ENCODE data around the gene UST.

Gene UST

DNA sequence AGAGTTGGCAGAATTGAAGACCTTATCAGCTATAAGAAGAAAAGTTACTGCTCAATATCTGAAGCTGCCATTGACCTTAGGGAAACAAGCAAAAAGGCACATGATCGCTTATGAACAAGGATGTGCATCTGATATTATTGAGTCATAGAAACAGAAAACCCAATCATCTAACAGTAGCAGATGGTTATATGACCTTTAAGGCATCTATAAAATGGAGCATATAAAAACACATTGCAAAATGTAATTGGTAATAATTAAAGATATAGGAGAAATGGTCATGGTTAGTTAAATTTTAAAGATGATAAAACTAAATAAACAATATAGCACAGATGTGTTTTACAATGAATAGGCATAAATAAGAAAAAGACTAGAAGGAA, 310.6 kb downstream of the UST start:
- CTCF ChIA-PET: interaction anchor here (0.6 kb wide), 1 partner anchor 453 kb away, joined by 3 read pairs; no protein-coding TSS in a partner anchor
- TF ChIP-seq HDGF (IDR thresholded peaks at IDR 0.05; ENCODE audit: borderline replicate concordance) (no peak), CTBP1 (IDR thresholded peaks at IDR 0.05; ENCODE audit: borderline replicate concordance) (no peak), NFRKB (IDR thresholded peaks at IDR 0.05) (no peak), BHLHE40 (IDR thresholded peaks at IDR 0.05; ENCODE audit: borderline replicate concordance) (no peak), L3MBTL2 (conservative IDR thresholded peaks at IDR 0.05) (no peak), ARNT (IDR thresholded peaks at IDR 0.05) (no peak), SUZ12 (IDR thresholded peaks at IDR 0.05) (no peak), FOXA1 (IDR thresholded peaks at IDR 0.05) (no peak)
- TF ChIP-seq, protein P1, sequence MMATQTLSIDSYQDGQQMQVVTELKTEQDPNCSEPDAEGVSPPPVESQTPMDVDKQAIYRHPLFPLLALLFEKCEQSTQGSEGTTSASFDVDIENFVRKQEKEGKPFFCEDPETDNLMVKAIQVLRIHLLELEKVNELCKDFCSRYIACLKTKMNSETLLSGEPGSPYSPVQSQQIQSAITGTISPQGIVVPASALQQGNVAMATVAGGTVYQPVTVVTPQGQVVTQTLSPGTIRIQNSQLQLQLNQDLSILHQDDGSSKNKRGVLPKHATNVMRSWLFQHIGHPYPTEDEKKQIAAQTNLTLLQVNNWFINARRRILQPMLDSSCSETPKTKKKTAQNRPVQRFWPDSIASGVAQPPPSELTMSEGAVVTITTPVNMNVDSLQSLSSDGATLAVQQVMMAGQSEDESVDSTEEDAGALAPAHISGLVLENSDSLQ (IDR thresholded peaks at IDR 0.05): no peak
- no peak for DNase-seq (ENCODE audit: extremely low spot score)
- POLR2A ChIA-PET: no interaction called here

DNA sequence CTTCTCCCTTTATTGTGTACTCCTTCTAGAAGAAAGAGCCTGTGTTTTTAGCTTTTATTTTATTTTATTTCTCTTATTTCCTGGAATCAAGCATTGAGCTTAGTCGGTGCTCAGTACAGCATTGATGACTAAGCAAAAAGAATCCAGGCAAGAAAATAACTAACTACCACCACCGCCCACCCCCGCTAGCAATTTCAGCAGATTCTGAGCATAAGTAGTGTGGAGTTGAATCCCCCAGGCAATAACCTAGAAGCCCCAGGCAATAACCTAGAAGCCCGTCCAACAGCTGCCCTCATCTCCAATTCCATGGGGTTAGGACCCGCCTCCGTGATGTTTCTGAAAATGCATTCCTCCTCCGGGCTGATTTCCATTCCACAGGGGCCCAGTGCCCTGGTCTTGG, 312.7 kb downstream of the UST start:
- DNase-seq (ENCODE audit: extremely low spot score): no peak
- TF ChIP-seq SUZ12 (IDR thresholded peaks at IDR 0.05): no peak
- ChIA-PET POLR2A (interaction anchor here (2.2 kb wide), 1 partner anchor 16 kb away, joined by 7 read pairs; no protein-coding TSS in a partner anchor), CTCF (interaction anchor here (0.6 to 1.7 kb wide), 2 partner anchors 31 to 304 kb away, joined by 3 to 6 read pairs; no protein-coding TSS in a partner anchor)

DNA sequence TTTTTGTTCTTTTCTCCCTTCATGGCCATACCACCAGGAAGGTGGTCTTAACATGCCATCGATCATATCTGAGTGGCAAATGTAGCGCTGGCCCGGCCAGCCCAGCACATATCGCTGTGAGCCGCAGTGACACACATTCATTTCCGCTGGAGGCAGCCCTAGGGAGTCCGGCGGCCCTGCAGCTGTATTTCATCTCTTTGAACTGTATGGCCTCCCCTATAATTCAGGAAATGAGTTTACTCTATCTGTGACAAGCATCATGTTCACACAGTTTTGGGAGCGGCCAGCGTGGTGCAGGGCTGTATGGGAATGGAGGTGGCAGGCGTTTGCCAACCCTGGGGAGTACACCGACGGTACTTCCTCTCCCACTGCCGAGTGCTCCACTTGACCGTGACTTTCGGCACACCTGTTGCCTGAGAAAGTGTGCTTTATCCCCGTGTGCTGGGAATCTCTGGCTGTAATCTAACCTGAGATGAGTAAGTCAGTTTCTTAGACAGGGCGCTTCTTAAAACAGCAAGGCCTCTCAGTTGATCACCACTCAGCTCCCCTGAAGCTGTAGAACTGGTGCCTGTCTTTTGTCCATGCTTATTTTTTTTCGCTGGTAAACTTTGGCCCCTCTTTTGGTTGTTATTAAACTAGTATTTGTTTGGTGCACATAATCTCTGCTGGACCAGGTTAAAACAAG, 313.6 kb downstream of the UST start:
- POLR2A ChIA-PET: interaction anchor here (0.7 to 2.2 kb wide), 3 partner anchors 15 to 27 kb away, joined by 3 to 7 read pairs (median 4); no protein-coding TSS in a partner anchor
- CTCF ChIA-PET: interaction anchor here (0.8 kb wide), 1 partner anchor 603 kb away, joined by 5 read pairs; no protein-coding TSS in a partner anchor
- DNase-seq (ENCODE audit: extremely low spot score): peak; percentile 51
- TF ChIP-seq HDGF (IDR thresholded peaks at IDR 0.05; ENCODE audit: borderline replicate concordance): no peak
- TF ChIP-seq FOXK2 (IDR thresholded peaks at IDR 0.05): no peak
- TF ChIP-seq SUZ12 (IDR thresholded peaks at IDR 0.05): no peak
- TF ChIP-seq, protein P1 (IDR thresholded peaks at IDR 0.05): peak; percentile 65
- TF ChIP-seq LEF1 (IDR thresholded peaks at IDR 0.05; ENCODE audit: borderline replicate concordance): no peak
- no peak for TF ChIP-seq FOXA1 (IDR thresholded peaks at IDR 0.05)

DNA sequence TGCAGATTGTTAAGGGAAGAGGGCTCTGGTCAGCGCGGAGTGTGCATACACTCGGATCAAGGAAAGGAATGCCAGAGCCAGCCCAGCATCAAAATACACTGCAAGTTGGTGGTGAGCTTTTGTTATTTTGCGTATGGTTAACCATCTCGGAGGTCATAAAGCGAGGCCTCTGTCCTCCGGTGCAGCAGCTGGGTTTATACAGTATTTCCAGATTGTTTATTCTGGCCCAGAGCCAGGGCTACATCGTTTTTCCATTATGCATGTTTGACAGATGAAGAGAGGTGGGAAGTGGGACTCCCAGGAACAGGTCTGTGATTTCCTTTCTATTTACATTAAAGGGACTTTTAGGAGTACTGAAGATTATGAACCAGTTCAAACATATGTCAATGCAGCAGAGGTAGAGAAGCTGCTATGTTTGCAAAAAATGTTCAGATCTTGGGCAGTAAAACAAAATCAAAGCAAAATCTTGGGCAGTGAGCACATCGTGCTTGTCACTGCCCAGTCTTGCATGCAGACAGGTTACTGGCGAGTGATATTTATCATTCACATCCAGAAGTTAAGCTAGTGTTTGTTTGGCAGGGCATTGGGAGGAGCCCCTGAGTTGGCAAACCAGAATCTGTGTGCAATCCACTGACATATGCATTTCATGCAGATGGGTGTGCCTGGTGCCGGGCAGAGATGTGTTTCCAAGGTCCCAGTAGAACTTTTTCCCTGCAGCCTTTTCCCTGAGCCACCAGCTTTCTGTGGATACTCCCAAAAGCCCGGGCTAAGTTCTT, 314.3 kb downstream of the UST start:
- ChIA-PET POLR2A (interaction anchor here (0.7 to 2.2 kb wide), 4 partner anchors 14 to 30 kb away, joined by 3 to 7 read pairs (median 4); no protein-coding TSS in a partner anchor), CTCF (interaction anchor here (0.8 kb wide), 1 partner anchor 604 kb away, joined by 5 read pairs; no protein-coding TSS in a partner anchor)
- peak; percentile 60 for DNase-seq (ENCODE audit: extremely low spot score)
- TF ChIP-seq SUZ12 (IDR thresholded peaks at IDR 0.05) (no peak), ARNT (IDR thresholded peaks at IDR 0.05) (no peak), ELF4 (IDR thresholded peaks at IDR 0.05) (no peak), HDGF (IDR thresholded peaks at IDR 0.05; ENCODE audit: borderline replicate concordance) (no peak)
- TF ChIP-seq, protein P1 (IDR thresholded peaks at IDR 0.05): peak; percentile 53

DNA sequence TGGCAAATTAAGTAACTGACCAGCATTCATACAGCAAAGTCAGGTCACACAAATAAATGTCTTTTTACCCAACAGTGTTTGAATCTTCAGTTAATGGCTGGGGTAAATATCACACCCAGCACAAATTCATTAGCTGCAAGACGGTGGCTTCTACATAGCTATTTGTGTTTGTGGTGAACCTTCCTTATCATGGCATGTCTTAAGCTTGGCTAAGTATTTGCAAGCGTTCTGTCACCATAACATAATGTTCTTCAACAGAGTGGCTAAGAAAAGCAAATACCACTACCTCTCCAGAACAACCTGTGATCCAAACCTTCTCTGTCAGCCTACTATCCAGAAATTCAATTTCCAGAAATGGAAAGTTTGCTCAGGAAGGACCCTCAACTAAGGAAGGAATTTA, 315.1 kb downstream of the UST start:
- DNase-seq (ENCODE audit: extremely low spot score): no peak
- no peak for TF ChIP-seq NFRKB (IDR thresholded peaks at IDR 0.05)
- TF ChIP-seq FOXA1 (IDR thresholded peaks at IDR 0.05): no peak
- TF ChIP-seq BHLHE40 (IDR thresholded peaks at IDR 0.05; ENCODE audit: borderline replicate concordance): no peak
- no peak for TF ChIP-seq FOXM1 (IDR thresholded peaks at IDR 0.05; ENCODE audit: borderline replicate concordance)
- TF ChIP-seq CTBP1 (IDR thresholded peaks at IDR 0.05; ENCODE audit: borderline replicate concordance): no peak
- TF ChIP-seq ZNF384 (IDR thresholded peaks at IDR 0.05): no peak
- no peak for TF ChIP-seq HDGF (IDR thresholded peaks at IDR 0.05; ENCODE audit: borderline replicate concordance)
- TF ChIP-seq SUZ12 (IDR thresholded peaks at IDR 0.05): no peak
- TF ChIP-seq FOXK2 (IDR thresholded peaks at IDR 0.05): no peak
- no peak for TF ChIP-seq LEF1 (IDR thresholded peaks at IDR 0.05; ENCODE audit: borderline replicate concordance)
- TF ChIP-seq ELF4 (IDR thresholded peaks at IDR 0.05): no peak
- ChIA-PET POLR2A (interaction anchor here (2.2 kb wide), 1 partner anchor 14 kb away, joined by 7 read pairs; no protein-coding TSS in a partner anchor), CTCF (interaction anchor here (1.5 kb wide), 1 partner anchor 370 kb away, joined by 3 read pairs; no protein-coding TSS in a partner anchor)

DNA sequence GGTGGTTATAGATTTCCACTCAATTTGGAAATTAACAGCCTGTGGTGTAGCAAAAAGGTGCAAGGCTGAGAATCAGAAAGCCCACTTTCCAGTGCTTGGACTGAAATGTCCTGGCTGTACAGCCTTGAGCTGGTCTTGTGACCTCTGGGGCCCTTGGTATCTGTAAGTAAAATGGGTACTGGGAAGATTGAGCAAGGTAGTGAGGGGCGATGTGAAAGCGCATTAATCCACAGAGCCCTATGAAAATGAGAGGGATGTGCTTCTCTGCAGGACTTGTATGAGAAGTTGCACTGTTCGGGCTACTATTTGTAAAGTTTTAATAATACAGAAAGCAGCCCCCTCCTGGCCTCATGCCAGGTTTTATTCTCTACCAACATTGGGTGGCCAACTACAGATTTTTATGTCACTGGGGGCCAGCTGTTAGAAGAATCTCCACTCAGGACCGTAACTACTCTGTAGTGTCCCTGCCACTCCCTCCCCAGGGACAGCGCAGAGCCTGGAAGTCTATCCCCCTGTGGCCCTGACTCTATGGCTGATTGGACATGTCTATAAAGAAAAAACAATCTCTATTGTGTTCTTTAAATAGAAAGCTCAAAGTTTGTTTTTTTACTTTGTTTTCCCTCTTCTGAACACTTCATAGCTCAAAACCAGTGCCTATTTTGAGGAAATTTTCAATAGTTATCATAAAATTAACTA, 316.0 kb downstream of the UST start:
- ChIA-PET CTCF (interaction anchor here (0.7 to 1.5 kb wide), 5 partner anchors 13 to 502 kb away, joined by 3 to 8 read pairs (median 4); no protein-coding TSS in a partner anchor), POLR2A (no interaction called here)
- no peak for TF ChIP-seq ZNF384 (IDR thresholded peaks at IDR 0.05)
- TF ChIP-seq, protein P1 (IDR thresholded peaks at IDR 0.05): no peak
- no peak for TF ChIP-seq NFRKB (IDR thresholded peaks at IDR 0.05)
- no peak for TF ChIP-seq TARDBP (IDR thresholded peaks at IDR 0.05)
- no peak for TF ChIP-seq L3MBTL2 (conservative IDR thresholded peaks at IDR 0.05)
- no peak for TF ChIP-seq FOXA1 (IDR thresholded peaks at IDR 0.05)
- TF ChIP-seq FOXK2 (IDR thresholded peaks at IDR 0.05): no peak
- TF ChIP-seq ELF4 (IDR thresholded peaks at IDR 0.05): no peak
- no peak for TF ChIP-seq ARNT (IDR thresholded peaks at IDR 0.05)
- no peak for TF ChIP-seq CTBP1 (IDR thresholded peaks at IDR 0.05; ENCODE audit: borderline replicate concordance)
- TF ChIP-seq HDGF (IDR thresholded peaks at IDR 0.05; ENCODE audit: borderline replicate concordance): no peak
- no peak for TF ChIP-seq FOXM1 (IDR thresholded peaks at IDR 0.05; ENCODE audit: borderline replicate concordance)
- TF ChIP-seq SP1 (IDR thresholded peaks at IDR 0.05): no peak
- TF ChIP-seq LEF1 (IDR thresholded peaks at IDR 0.05; ENCODE audit: borderline replicate concordance): no peak
- no peak for TF ChIP-seq SUZ12 (IDR thresholded peaks at IDR 0.05)
- no peak for DNase-seq (ENCODE audit: extremely low spot score)
